Liver (tissue), 9 donors: ENCODE measurements around the gene CDT1. TPM values are rescaled to one million over a fixed set of nuclear protein-coding genes. Genes with fewer than 3 reads are reported as not detected.

Experiments used
- DNase-seq: peaks from one replicate; pipeline ENCODE4 v3.0.0-alpha.2; 2017; ENCODE audit warnings: low spot score
- H3K27ac ChIP-seq, 2 donors: one replicate each; pipeline ENCODE4 v1.7.0; 2013; ENCODE audit warnings: inconsistent platforms in 2 of 2, low read length in 2 of 2, control low read depth in 1 of 2, low read depth in 1 of 2, mild to moderate bottlenecking in 1 of 2
- H3K27me3 ChIP-seq, 4 donors: one replicate each; pipeline versions ENCODE4 v1.6.1 to v1.7.0; 2013; ENCODE audit warnings: low read length in 3 of 4, inconsistent platforms in 1 of 4, mild to moderate bottlenecking in 1 of 4, moderate library complexity in 1 of 4; ENCODE audit not compliant: control insufficient read depth in 4 of 4, insufficient read depth in 4 of 4
- H3K36me3 ChIP-seq, 4 donors: one replicate each; pipeline versions ENCODE4 v1.6.1 to v1.7.0; 2013; ENCODE audit warnings: low read length in 3 of 4, mild to moderate bottlenecking in 3 of 4, low read depth in 1 of 4, moderate library complexity in 1 of 4; ENCODE audit not compliant: control insufficient read depth in 4 of 4, insufficient read depth in 3 of 4
- H3K4me1 ChIP-seq, 4 donors: one replicate each; pipeline versions ENCODE4 v1.6.1 to v1.7.0; 2013; ENCODE audit warnings: low read length in 3 of 4, mild to moderate bottlenecking in 3 of 4, moderate library complexity in 1 of 4; ENCODE audit not compliant: control insufficient read depth in 4 of 4, insufficient read depth in 4 of 4
- H3K4me3 ChIP-seq, 3 donors: one replicate each; pipeline versions ENCODE4 v1.6.1 to v1.7.0; 2013; ENCODE audit warnings: low read length in 3 of 3, control low read depth in 1 of 3, low read depth in 1 of 3, mild to moderate bottlenecking in 1 of 3
- H3K9ac ChIP-seq, 2 donors: one replicate each; pipeline ENCODE4 v1.7.0; 2013; ENCODE audit warnings: low read length in 2 of 2, mild to moderate bottlenecking in 2 of 2, moderate library complexity in 2 of 2, control low read depth in 1 of 2, low read depth in 1 of 2
- H3K9me3 ChIP-seq, 4 donors: one replicate each; pipeline versions ENCODE4 v1.6.1 to v1.7.0; 2013; ENCODE audit warnings: low read length in 3 of 4; ENCODE audit not compliant: control insufficient read depth in 4 of 4
- ATF3 ChIP-seq: IDR thresholded peaks from 2 replicates; pipeline ENCODE4 v1.6.1; 2016; ENCODE audit warnings: antibody characterized with exemption
- CTCF ChIP-seq: fragments of 150-350 bp; IDR thresholded peaks from 2 replicates; pipeline ENCODE4 v1.5.1; 2017; ENCODE audit warnings: improper control_type of control experiment, low read depth, low read length; ENCODE audit not compliant: missing input control
- FOXA1 ChIP-seq: IDR thresholded peaks from 2 replicates; pipeline ENCODE4 v1.6.1; 2016; ENCODE audit warnings: antibody characterized with exemption
- FOXA2 ChIP-seq: IDR thresholded peaks from 2 replicates; pipeline ENCODE4 v1.6.1; 2016; ENCODE audit warnings: antibody characterized with exemption
- GABPA ChIP-seq, 2 donors: IDR thresholded peaks in 1 of 2; conservative IDR thresholded peaks in 1 of 2; 2 replicates each; pipeline ENCODE4 v1.6.1; 2016; ENCODE audit warnings: antibody characterized with exemption in 2 of 2, mild to moderate bottlenecking in 1 of 2, moderate library complexity in 1 of 2
- HNF4A ChIP-seq, 2 donors: conservative IDR thresholded peaks; 2 replicates each; pipeline ENCODE4 v1.6.1; 2016; ENCODE audit warnings: antibody characterized with exemption in 2 of 2, mild to moderate bottlenecking in 2 of 2
- HNF4G ChIP-seq: IDR thresholded peaks from 2 replicates; pipeline ENCODE4 v1.6.1; 2016; ENCODE audit warnings: antibody characterized with exemption
- JUND ChIP-seq, 2 donors: IDR thresholded peaks; 2 replicates each; pipeline ENCODE4 v1.6.1; 2016; ENCODE audit warnings: antibody characterized with exemption in 2 of 2
- NR2F2 ChIP-seq: IDR thresholded peaks from 2 replicates; pipeline ENCODE4 v1.6.1; 2016; ENCODE audit warnings: antibody characterized with exemption
- RAD21 ChIP-seq, 2 donors: IDR thresholded peaks; 2 replicates each; pipeline ENCODE4 v1.6.1; 2016; ENCODE audit warnings: antibody characterized with exemption in 2 of 2, mild to moderate bottlenecking in 2 of 2
- REST ChIP-seq: IDR thresholded peaks from 2 replicates; pipeline ENCODE4 v1.6.1; 2016; ENCODE audit warnings: antibody characterized with exemption, mild to moderate bottlenecking
- SP1 ChIP-seq: IDR thresholded peaks from 2 replicates; pipeline ENCODE4 v1.6.1; 2018; ENCODE audit warnings: antibody characterized with exemption, mild to moderate bottlenecking
- TAF1 ChIP-seq: conservative IDR thresholded peaks from 2 replicates; pipeline ENCODE4 v1.6.1; 2016; ENCODE audit warnings: antibody characterized with exemption, mild to moderate bottlenecking
- YY1 ChIP-seq: IDR thresholded peaks from 2 replicates; pipeline ENCODE4 v1.6.1; 2016; ENCODE audit warnings: antibody characterized with exemption, mild to moderate bottlenecking
- ZBTB33 ChIP-seq: IDR thresholded peaks from 2 replicates; pipeline ENCODE4 v1.6.1; 2016; ENCODE audit warnings: antibody characterized with exemption
- WGBS: extraction: QIAGEN DNeasy Blood & Tissue Kit; methylation state at CpG from one replicate; pipeline ENCODE4 v1.1.7; 2013; 5-methylcytosine and 5-hydroxymethylcytosine counted together
- polyA plus RNA-seq, 2 donors: library from polyadenylated mRNA; stranded (reverse) in 1 of 2; unstranded in 1 of 2; fragments of 200-250 nt in 1 of 2; fragments of >200 nt in 1 of 2; fragmentation: Nextera tagmentation in 1 of 2; extraction: Ambion mirVana in 1 of 2; gene quantifications; one replicate each; pipeline versions ENCODE4 v1.2.1 to v1.2.3, GENCODE V29; 2013 to 2015
- total RNA-seq, 2 donors: library from RNA; depleted of rRNA; stranded (reverse); fragments of >200 nt; gene quantifications; one replicate each; pipeline ENCODE4 v1.2.3, GENCODE V29; 2014
- donor health status: healthy.
- donor health status: healthy.
- donor health status: healthy.
- donor health status: healthy.
- donor health status: healthy.

CDT1 gene
- total and polyA plus RNA-seq, 4 donors = 0.08 to 37.6 (median 0.93) TPM

- Histone ChIP-seq H3K4me1 (no peaks in the 10 kb centered on the region), H3K36me3 (peaks cover 0 to 16% (median 4%) of the 10 kb centered on the region in 4 donors), H3K9ac (no peak overlapping the region), H3K27ac (no peak overlapping the region), H3K9me3 (no peaks in the 10 kb centered on the region), H3K4me3 (no peak overlapping the region), H3K27me3 (no peaks in the 10 kb centered on the region)
- WGBS = 90% methylated on average over 13 of the region's 13 CpGs
- no peak for DNase-seq
- TF ChIP-seq HNF4A (conservative IDR thresholded peaks at IDR 0.05) (no peak), CTCF (no peak), GABPA (IDR thresholded peaks at IDR 0.05 in 1 of 2, conservative IDR thresholded peaks at IDR 0.05 in 1 of 2) (no peak), HNF4G (no peak), ATF3 (no peak), RAD21 (IDR thresholded peaks at IDR 0.05) (no peak), JUND (IDR thresholded peaks at IDR 0.05) (no peak), FOXA2 (no peak), SP1 (no peak), ZBTB33 (no peak), TAF1 (no peak), NR2F2 (no peak)
Measured at GRCh38 chr16:88831838-88832237, 28.2 kb downstream of the CDT1 start.

- no peaks in the 10 kb centered on the region for H3K9me3 ChIP-seq
- H3K36me3 ChIP-seq = peaks cover 0 to 13% (median 4%) of the 10 kb centered on the region in 4 donors
- DNase-seq = no peak
- no peak overlapping the region for H3K4me3 ChIP-seq
- WGBS = 97% methylated on average over 13 of the region's 13 CpGs
- no peak overlapping the region for H3K9ac ChIP-seq
- H3K27ac ChIP-seq = no peak overlapping the region
- no peaks in the 10 kb centered on the region for H3K27me3 ChIP-seq
- H3K4me1 ChIP-seq = no peaks in the 10 kb centered on the region
- TF ChIP-seq GABPA (IDR thresholded peaks at IDR 0.05 in 1 of 2, conservative IDR thresholded peaks at IDR 0.05 in 1 of 2) (no peak), FOXA2 (no peak), HNF4G (no peak), JUND (IDR thresholded peaks at IDR 0.05) (no peak)
Measured at GRCh38 chr16:88833086-88833485, 29.5 kb downstream of the CDT1 start.

- H3K27me3 ChIP-seq = no peaks in the 10 kb centered on the region
- no peak for DNase-seq
- H3K9ac ChIP-seq = no peak overlapping the region
- H3K27ac ChIP-seq = no peak overlapping the region
- H3K9me3 ChIP-seq = no peaks in the 10 kb centered on the region
- H3K36me3 ChIP-seq = peaks cover 0 to 15% (median 5%) of the 10 kb centered on the region in 4 donors
- H3K4me3 ChIP-seq = no peak overlapping the region
- 96% methylated on average over 13 of the region's 13 CpGs for WGBS
- H3K4me1 ChIP-seq = no peaks in the 10 kb centered on the region
- no peak for TF ChIP-seq JUND (IDR thresholded peaks at IDR 0.05)
- TF ChIP-seq RAD21 (IDR thresholded peaks at IDR 0.05) = no peak
- no peak for TF ChIP-seq GABPA (IDR thresholded peaks at IDR 0.05 in 1 of 2, conservative IDR thresholded peaks at IDR 0.05 in 1 of 2)
- no peak for TF ChIP-seq REST
- no peak for TF ChIP-seq FOXA1
- TF ChIP-seq ZBTB33 = no peak
- TF ChIP-seq TAF1 = no peak
- no peak for TF ChIP-seq NR2F2
- no peak for TF ChIP-seq HNF4G
- no peak for TF ChIP-seq FOXA2
- no peak for TF ChIP-seq YY1
- no peak for TF ChIP-seq CTCF
Measured at GRCh38 chr16:88834670-88835069, 31.1 kb downstream of the CDT1 start.
